Neural progenitor cell (in vitro differentiated cells): ENCODE measurements around the gene SHROOM3.

Experiments used
- EZH2 ChIP-seq: fragments of 200-600 bp; sonication (generic); IDR thresholded peaks from 2 replicates; pipeline ENCODE4 v1.6.1; 2017; ENCODE audit warnings: antibody characterized with exemption, mild to moderate bottlenecking, moderate library complexity
- EZH2phosphoT487 ChIP-seq: fragments of 200-600 bp; sonication (generic); IDR thresholded peaks from 2 replicates; pipeline ENCODE4 v1.6.1; 2017; ENCODE audit warnings: antibody characterized with exemption
- TF ChIP-seq, protein P1 (sequence below): fragments of 200-600 bp; sonication (generic); IDR thresholded peaks from 2 replicates; pipeline ENCODE4 v1.5.1; 2017; ENCODE audit warnings: antibody characterized with exemption, mild to moderate bottlenecking

DNA sequence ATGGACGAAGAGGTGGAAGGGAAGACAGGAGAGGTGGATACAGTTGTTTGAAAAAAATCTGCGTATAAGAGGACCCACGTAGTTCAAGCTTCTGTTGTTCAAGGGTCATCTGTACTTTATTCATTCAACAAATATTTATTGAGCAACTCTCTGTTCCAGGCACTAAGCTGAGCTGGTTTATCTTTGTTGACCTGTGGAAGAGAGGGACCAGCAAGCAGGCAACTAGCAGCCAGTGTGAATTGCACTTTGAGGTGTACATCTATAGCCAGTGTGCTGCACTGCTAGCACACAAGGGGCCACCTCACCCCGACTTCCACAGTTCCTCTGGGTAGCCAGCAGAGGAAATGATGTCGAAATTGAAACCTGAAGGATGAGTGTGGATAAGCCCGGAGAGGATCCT is 271.6 kb downstream of the SHROOM3 start:
- TF ChIP-seq, protein P1, sequence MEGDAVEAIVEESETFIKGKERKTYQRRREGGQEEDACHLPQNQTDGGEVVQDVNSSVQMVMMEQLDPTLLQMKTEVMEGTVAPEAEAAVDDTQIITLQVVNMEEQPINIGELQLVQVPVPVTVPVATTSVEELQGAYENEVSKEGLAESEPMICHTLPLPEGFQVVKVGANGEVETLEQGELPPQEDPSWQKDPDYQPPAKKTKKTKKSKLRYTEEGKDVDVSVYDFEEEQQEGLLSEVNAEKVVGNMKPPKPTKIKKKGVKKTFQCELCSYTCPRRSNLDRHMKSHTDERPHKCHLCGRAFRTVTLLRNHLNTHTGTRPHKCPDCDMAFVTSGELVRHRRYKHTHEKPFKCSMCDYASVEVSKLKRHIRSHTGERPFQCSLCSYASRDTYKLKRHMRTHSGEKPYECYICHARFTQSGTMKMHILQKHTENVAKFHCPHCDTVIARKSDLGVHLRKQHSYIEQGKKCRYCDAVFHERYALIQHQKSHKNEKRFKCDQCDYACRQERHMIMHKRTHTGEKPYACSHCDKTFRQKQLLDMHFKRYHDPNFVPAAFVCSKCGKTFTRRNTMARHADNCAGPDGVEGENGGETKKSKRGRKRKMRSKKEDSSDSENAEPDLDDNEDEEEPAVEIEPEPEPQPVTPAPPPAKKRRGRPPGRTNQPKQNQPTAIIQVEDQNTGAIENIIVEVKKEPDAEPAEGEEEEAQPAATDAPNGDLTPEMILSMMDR: no peak
- TF ChIP-seq EZH2 (no peak), EZH2phosphoT487 (no peak)
